Measurements from ENCODE around the gene CD300A. TPM values are rescaled to one million over a fixed set of nuclear protein-coding genes. Genes with fewer than 3 reads are reported as not detected.

The CD300A gene
- total and polyA plus RNA-seq, 2 donors (not counting 1 experiment from before 2014, with no cell fraction given), result not detected

DNA sequence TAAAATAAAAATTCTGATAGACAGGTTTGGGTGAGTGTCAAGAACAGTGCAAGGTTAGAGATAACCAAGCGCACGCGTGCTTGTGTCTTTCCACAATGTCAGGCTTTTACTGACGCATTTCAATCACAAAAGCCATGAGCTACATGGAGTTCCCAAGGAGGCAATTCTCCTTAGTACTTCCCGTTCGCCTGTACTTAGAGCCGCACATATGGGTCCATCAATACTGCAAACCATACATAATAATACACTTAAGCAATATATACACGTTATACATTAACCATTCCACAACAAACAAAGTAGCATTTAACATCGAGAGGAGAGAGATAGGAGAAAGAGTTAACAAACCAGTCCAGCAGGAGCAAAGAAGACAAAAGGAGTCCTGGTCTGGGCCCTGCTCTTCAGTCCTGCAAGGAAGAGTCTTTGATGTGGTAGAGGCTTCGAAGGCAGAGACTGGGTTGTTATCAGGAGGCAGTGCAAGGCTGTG, 46.5 kb upstream of the CD300A start:
- Histone ChIP-seq H2AFZ (ENCODE audit: low read length) (no peak overlapping the region), H3K4me2 (ENCODE audit: extremely low read depth, insufficient read depth, low read length) (no peak overlapping the region), H3K4me3 (replicated peaks in 1 of 4; ENCODE audit: control extremely low read depth in 1 of 4, insufficient read depth in 1 of 4, low read depth in 3 of 4, low read length in 4 of 4) (no peak overlapping the region), H3K79me2 (ENCODE audit: control insufficient read depth, insufficient read depth, low read length) (no peaks in the 10 kb centered on the region), H3K36me3 (ENCODE audit: control insufficient read depth, insufficient read depth, low read length) (no peaks in the 10 kb centered on the region), H3K9me3 (ENCODE audit: control insufficient read depth, insufficient read depth, low read depth, low read length) (no peaks in the 10 kb centered on the region), H4K20me1 (ENCODE audit: control insufficient read depth, extremely low read depth, insufficient read depth, low read length) (no peaks in the 10 kb centered on the region), H3K4me1 (ENCODE audit: control insufficient read depth, extremely low read depth, insufficient read depth, low read length) (no peaks in the 10 kb centered on the region), H3K27me3 (ENCODE audit: control insufficient read depth, insufficient read depth, low read length) (no peaks in the 10 kb centered on the region), H3K27ac (ENCODE audit: insufficient read depth, low read length) (no peak overlapping the region), H3K9ac (ENCODE audit: insufficient read depth, low read length) (no peak overlapping the region)
- no peak for DNase-seq (ENCODE audit: low read depth in 2 of 2)
- TF ChIP-seq EZH2 (IDR thresholded peaks at IDR 0.05; ENCODE audit: low read length, missing control alignments), result no peak
- TF ChIP-seq, protein P1, sequence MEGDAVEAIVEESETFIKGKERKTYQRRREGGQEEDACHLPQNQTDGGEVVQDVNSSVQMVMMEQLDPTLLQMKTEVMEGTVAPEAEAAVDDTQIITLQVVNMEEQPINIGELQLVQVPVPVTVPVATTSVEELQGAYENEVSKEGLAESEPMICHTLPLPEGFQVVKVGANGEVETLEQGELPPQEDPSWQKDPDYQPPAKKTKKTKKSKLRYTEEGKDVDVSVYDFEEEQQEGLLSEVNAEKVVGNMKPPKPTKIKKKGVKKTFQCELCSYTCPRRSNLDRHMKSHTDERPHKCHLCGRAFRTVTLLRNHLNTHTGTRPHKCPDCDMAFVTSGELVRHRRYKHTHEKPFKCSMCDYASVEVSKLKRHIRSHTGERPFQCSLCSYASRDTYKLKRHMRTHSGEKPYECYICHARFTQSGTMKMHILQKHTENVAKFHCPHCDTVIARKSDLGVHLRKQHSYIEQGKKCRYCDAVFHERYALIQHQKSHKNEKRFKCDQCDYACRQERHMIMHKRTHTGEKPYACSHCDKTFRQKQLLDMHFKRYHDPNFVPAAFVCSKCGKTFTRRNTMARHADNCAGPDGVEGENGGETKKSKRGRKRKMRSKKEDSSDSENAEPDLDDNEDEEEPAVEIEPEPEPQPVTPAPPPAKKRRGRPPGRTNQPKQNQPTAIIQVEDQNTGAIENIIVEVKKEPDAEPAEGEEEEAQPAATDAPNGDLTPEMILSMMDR (conservative IDR thresholded peaks at IDR 0.05 in 1 of 2, IDR thresholded peaks at IDR 0.05 in 1 of 2; ENCODE audit: low read depth in 1 of 2, low read length in 2 of 2), result no peak

DNA sequence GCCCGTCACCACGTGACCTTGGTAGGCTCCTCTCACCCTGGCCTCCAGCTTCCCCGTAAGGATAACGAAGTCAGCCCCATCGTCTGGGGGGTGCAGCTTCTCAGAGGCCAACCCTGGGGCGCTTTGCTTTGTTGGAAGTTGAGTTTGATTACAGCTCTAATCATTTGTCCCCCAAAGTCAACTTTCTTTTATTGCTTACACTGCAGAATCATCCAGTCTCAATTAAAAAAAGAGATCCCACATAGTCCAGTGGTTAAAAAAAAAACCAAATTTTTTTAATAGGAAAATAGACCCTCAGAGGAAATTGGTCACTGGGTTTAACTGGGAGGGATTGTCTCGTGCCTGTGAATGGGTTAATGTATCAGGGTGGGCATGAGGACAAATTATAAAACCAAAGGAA, 42.3 kb upstream of the CD300A start:
- Histone ChIP-seq H3K79me2 (ENCODE audit: control insufficient read depth, insufficient read depth, low read length) (no peaks in the 10 kb centered on the region), H3K4me1 (ENCODE audit: control insufficient read depth, extremely low read depth, insufficient read depth, low read length) (no peaks in the 10 kb centered on the region), H2AFZ (ENCODE audit: low read length) (no peak overlapping the region), H3K4me2 (ENCODE audit: extremely low read depth, insufficient read depth, low read length) (no peak overlapping the region), H3K9ac (ENCODE audit: insufficient read depth, low read length) (no peak overlapping the region), H4K20me1 (ENCODE audit: control insufficient read depth, extremely low read depth, insufficient read depth, low read length) (no peaks in the 10 kb centered on the region), H3K9me3 (ENCODE audit: control insufficient read depth, insufficient read depth, low read depth, low read length) (no peaks in the 10 kb centered on the region), H3K36me3 (ENCODE audit: control insufficient read depth, insufficient read depth, low read length) (no peaks in the 10 kb centered on the region), H3K27me3 (ENCODE audit: control insufficient read depth, insufficient read depth, low read length) (no peaks in the 10 kb centered on the region), H3K27ac (ENCODE audit: insufficient read depth, low read length) (no peak overlapping the region), H3K4me3 (replicated peaks in 1 of 4; ENCODE audit: control extremely low read depth in 1 of 4, insufficient read depth in 1 of 4, low read depth in 3 of 4, low read length in 4 of 4) (no peak overlapping the region)
- TF ChIP-seq, protein P1 (conservative IDR thresholded peaks at IDR 0.05 in 1 of 2, IDR thresholded peaks at IDR 0.05 in 1 of 2; ENCODE audit: low read depth in 1 of 2, low read length in 2 of 2), result no peak
- TF ChIP-seq EZH2 (IDR thresholded peaks at IDR 0.05; ENCODE audit: low read length, missing control alignments), result no peak
- no peak for DNase-seq (ENCODE audit: low read depth in 2 of 2)

DNA sequence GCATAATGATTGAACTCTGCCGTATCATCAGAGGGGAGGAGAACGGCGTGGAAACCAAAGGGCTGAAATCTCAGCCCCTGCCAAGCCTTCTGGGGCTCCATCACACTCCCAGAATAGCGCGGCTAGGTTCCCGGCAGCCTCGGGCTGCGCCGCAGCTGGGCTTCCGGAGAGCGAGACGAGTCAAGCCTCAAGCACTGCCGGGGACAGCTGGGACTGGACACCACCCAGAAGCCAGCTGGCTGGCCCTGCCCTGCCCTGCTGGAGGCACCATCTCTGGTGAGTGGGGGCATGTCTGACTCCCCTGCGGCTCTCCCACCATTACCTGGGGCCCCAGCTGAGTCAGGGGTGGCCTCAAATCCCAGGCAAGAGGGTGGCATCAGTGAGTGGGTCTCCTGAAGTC, 41.8 kb upstream of the CD300A start:
- Histone ChIP-seq H2AFZ (ENCODE audit: low read length) (no peak overlapping the region), H3K9me3 (ENCODE audit: control insufficient read depth, insufficient read depth, low read depth, low read length) (no peaks in the 10 kb centered on the region), H3K36me3 (ENCODE audit: control insufficient read depth, insufficient read depth, low read length) (no peaks in the 10 kb centered on the region), H3K79me2 (ENCODE audit: control insufficient read depth, insufficient read depth, low read length) (no peaks in the 10 kb centered on the region), H3K9ac (ENCODE audit: insufficient read depth, low read length) (no peak overlapping the region), H3K4me2 (ENCODE audit: extremely low read depth, insufficient read depth, low read length) (no peak overlapping the region), H3K27me3 (ENCODE audit: control insufficient read depth, insufficient read depth, low read length) (no peaks in the 10 kb centered on the region), H3K27ac (ENCODE audit: insufficient read depth, low read length) (no peak overlapping the region), H4K20me1 (ENCODE audit: control insufficient read depth, extremely low read depth, insufficient read depth, low read length) (no peaks in the 10 kb centered on the region), H3K4me3 (replicated peaks in 1 of 4; ENCODE audit: control extremely low read depth in 1 of 4, insufficient read depth in 1 of 4, low read depth in 3 of 4, low read length in 4 of 4) (no peak overlapping the region), H3K4me1 (ENCODE audit: control insufficient read depth, extremely low read depth, insufficient read depth, low read length) (no peaks in the 10 kb centered on the region)
- DNase-seq (ENCODE audit: low read depth in 2 of 2), result no peak
- no peak for TF ChIP-seq EZH2 (IDR thresholded peaks at IDR 0.05; ENCODE audit: low read length, missing control alignments)
- TF ChIP-seq, protein P1 (conservative IDR thresholded peaks at IDR 0.05 in 1 of 2, IDR thresholded peaks at IDR 0.05 in 1 of 2; ENCODE audit: low read depth in 1 of 2, low read length in 2 of 2), result no peak
